Liver (tissue), 9 donors: Measurements from ENCODE around the gene UBE2D2. TPM values are rescaled to one million over a fixed set of nuclear protein-coding genes. Genes with fewer than 3 reads are reported as not detected.

Source experiments
- DNase-seq: peaks from one replicate; pipeline ENCODE4 v3.0.0-alpha.2; 2017; ENCODE audit warnings: low spot score
- H3K27ac ChIP-seq, 2 donors: one replicate each; pipeline ENCODE4 v1.7.0; 2013; ENCODE audit warnings: inconsistent platforms in 2 of 2, low read length in 2 of 2, control low read depth in 1 of 2, low read depth in 1 of 2, mild to moderate bottlenecking in 1 of 2
- H3K27me3 ChIP-seq, 4 donors: one replicate each; pipeline versions ENCODE4 v1.6.1 to v1.7.0; 2013; ENCODE audit warnings: low read length in 3 of 4, inconsistent platforms in 1 of 4, mild to moderate bottlenecking in 1 of 4, moderate library complexity in 1 of 4; ENCODE audit not compliant: control insufficient read depth in 4 of 4, insufficient read depth in 4 of 4
- H3K36me3 ChIP-seq, 4 donors: one replicate each; pipeline versions ENCODE4 v1.6.1 to v1.7.0; 2013; ENCODE audit warnings: low read length in 3 of 4, mild to moderate bottlenecking in 3 of 4, low read depth in 1 of 4, moderate library complexity in 1 of 4; ENCODE audit not compliant: control insufficient read depth in 4 of 4, insufficient read depth in 3 of 4
- H3K4me1 ChIP-seq, 4 donors: one replicate each; pipeline versions ENCODE4 v1.6.1 to v1.7.0; 2013; ENCODE audit warnings: low read length in 3 of 4, mild to moderate bottlenecking in 3 of 4, moderate library complexity in 1 of 4; ENCODE audit not compliant: control insufficient read depth in 4 of 4, insufficient read depth in 4 of 4
- H3K4me3 ChIP-seq, 3 donors: one replicate each; pipeline versions ENCODE4 v1.6.1 to v1.7.0; 2013; ENCODE audit warnings: low read length in 3 of 3, control low read depth in 1 of 3, low read depth in 1 of 3, mild to moderate bottlenecking in 1 of 3
- H3K9ac ChIP-seq, 2 donors: one replicate each; pipeline ENCODE4 v1.7.0; 2013; ENCODE audit warnings: low read length in 2 of 2, mild to moderate bottlenecking in 2 of 2, moderate library complexity in 2 of 2, control low read depth in 1 of 2, low read depth in 1 of 2
- H3K9me3 ChIP-seq, 4 donors: one replicate each; pipeline versions ENCODE4 v1.6.1 to v1.7.0; 2013; ENCODE audit warnings: low read length in 3 of 4; ENCODE audit not compliant: control insufficient read depth in 4 of 4
- EGR1 ChIP-seq, 2 donors: IDR thresholded peaks; 2 replicates each; pipeline ENCODE4 v1.6.1; 2016 to 2018; ENCODE audit warnings: antibody characterized with exemption in 2 of 2, low read depth in 2 of 2
- FOXA1 ChIP-seq: IDR thresholded peaks from 2 replicates; pipeline ENCODE4 v1.6.1; 2016; ENCODE audit warnings: antibody characterized with exemption
- FOXA2 ChIP-seq: IDR thresholded peaks from 2 replicates; pipeline ENCODE4 v1.6.1; 2016; ENCODE audit warnings: antibody characterized with exemption
- GABPA ChIP-seq, 2 donors: IDR thresholded peaks in 1 of 2; conservative IDR thresholded peaks in 1 of 2; 2 replicates each; pipeline ENCODE4 v1.6.1; 2016; ENCODE audit warnings: antibody characterized with exemption in 2 of 2, mild to moderate bottlenecking in 1 of 2, moderate library complexity in 1 of 2
- HNF4A ChIP-seq, 2 donors: conservative IDR thresholded peaks; 2 replicates each; pipeline ENCODE4 v1.6.1; 2016; ENCODE audit warnings: antibody characterized with exemption in 2 of 2, mild to moderate bottlenecking in 2 of 2
- HNF4G ChIP-seq: IDR thresholded peaks from 2 replicates; pipeline ENCODE4 v1.6.1; 2016; ENCODE audit warnings: antibody characterized with exemption
- JUND ChIP-seq, 2 donors: IDR thresholded peaks; 2 replicates each; pipeline ENCODE4 v1.6.1; 2016; ENCODE audit warnings: antibody characterized with exemption in 2 of 2
- RAD21 ChIP-seq, 2 donors: IDR thresholded peaks; 2 replicates each; pipeline ENCODE4 v1.6.1; 2016; ENCODE audit warnings: antibody characterized with exemption in 2 of 2, mild to moderate bottlenecking in 2 of 2
- SP1 ChIP-seq: IDR thresholded peaks from 2 replicates; pipeline ENCODE4 v1.6.1; 2018; ENCODE audit warnings: antibody characterized with exemption, mild to moderate bottlenecking
- TAF1 ChIP-seq: conservative IDR thresholded peaks from 2 replicates; pipeline ENCODE4 v1.6.1; 2016; ENCODE audit warnings: antibody characterized with exemption, mild to moderate bottlenecking
- YY1 ChIP-seq: IDR thresholded peaks from 2 replicates; pipeline ENCODE4 v1.6.1; 2016; ENCODE audit warnings: antibody characterized with exemption, mild to moderate bottlenecking
- WGBS: extraction: QIAGEN DNeasy Blood & Tissue Kit; methylation state at CpG from one replicate; pipeline ENCODE4 v1.1.7; 2013; 5-methylcytosine and 5-hydroxymethylcytosine counted together
- polyA plus RNA-seq, 2 donors: library from polyadenylated mRNA; stranded (reverse) in 1 of 2; unstranded in 1 of 2; fragments of 200-250 nt in 1 of 2; fragments of >200 nt in 1 of 2; fragmentation: Nextera tagmentation in 1 of 2; extraction: Ambion mirVana in 1 of 2; gene quantifications; one replicate each; pipeline versions ENCODE4 v1.2.1 to v1.2.3, GENCODE V29; 2013 to 2015
- total RNA-seq, 2 donors: library from RNA; depleted of rRNA; stranded (reverse); fragments of >200 nt; gene quantifications; one replicate each; pipeline ENCODE4 v1.2.3, GENCODE V29; 2014
- TF ChIP-seq, protein P1 (sequence below): IDR thresholded peaks from 2 replicates; pipeline ENCODE4 v1.6.1; 2016; ENCODE audit warnings: antibody characterized with exemption
- TF ChIP-seq, protein P2 (sequence below): IDR thresholded peaks from 2 replicates; pipeline ENCODE4 v1.6.1; 2016; ENCODE audit warnings: antibody characterized with exemption
- TF ChIP-seq, protein P3 (sequence below): IDR thresholded peaks from 2 replicates; pipeline ENCODE4 v1.6.1; 2016; ENCODE audit warnings: antibody characterized with exemption, mild to moderate bottlenecking
- TF ChIP-seq, protein P4 (sequence below): IDR thresholded peaks from 2 replicates; pipeline ENCODE4 v1.6.1; 2016; ENCODE audit warnings: antibody characterized with exemption
- donor health status: healthy.
- donor health status: healthy.
- donor health status: healthy.
- donor health status: healthy.
- donor health status: healthy.

The UBE2D2 gene
- total and polyA plus RNA-seq, 4 donors = 17.0 to 53.6 (median 41.4) TPM

DNA sequence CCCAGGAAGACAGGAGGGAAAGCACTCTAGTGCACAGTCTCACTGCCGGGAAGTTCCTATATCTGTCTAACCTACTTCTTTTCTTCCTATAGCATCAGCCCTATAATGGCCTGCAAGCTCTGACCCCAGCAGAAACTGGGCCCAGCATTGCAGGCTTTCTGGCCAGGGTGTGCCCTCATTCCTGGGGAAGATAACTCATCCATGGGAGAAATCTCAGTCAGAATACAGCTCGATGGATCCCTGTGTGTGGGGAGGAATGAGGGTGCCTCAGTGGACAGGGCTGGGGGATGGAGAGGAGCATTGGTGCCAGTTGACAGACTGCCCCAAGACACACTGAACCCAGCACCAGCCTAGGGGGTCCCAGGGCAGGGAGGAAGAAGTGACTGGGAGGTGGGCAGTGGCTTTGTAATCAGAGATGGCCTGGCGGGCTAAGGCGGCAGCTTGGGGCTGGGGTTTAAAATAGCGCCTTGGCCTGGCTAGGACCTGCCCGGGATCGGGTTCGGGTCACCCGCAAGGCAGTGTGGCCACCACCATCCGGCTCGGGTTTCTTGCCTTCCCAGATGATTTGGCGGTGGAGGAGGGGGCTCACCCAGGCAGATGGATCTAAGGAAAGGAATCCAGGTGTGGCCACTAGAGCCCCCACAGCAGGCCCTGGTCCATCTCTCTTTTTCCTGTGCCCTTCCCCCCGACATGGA, 79.4 kb downstream of the UBE2D2 start:
- Histone ChIP-seq H3K9me3 (no peaks in the 10 kb centered on the region), H3K9ac (no peak overlapping the region), H3K27ac (peak overlapping the region in 1 of 2 donors; percentile 99), H3K4me1 (peaks cover 43 to 84% (median 75%) of the 10 kb centered on the region in 4 donors), H3K27me3 (no peaks in the 10 kb centered on the region), H3K4me3 (no peak overlapping the region), H3K36me3 (no peaks in the 10 kb centered on the region)
- 95% methylated on average over 13 of the region's 13 CpGs for WGBS
- no peak for TF ChIP-seq RAD21 (IDR thresholded peaks at IDR 0.05)
- TF ChIP-seq JUND (IDR thresholded peaks at IDR 0.05) = no peak
- no peak for TF ChIP-seq HNF4G
- TF ChIP-seq YY1 = no peak
- TF ChIP-seq FOXA2 = no peak
- no peak for TF ChIP-seq HNF4A (conservative IDR thresholded peaks at IDR 0.05)
- TF ChIP-seq, protein P1, sequence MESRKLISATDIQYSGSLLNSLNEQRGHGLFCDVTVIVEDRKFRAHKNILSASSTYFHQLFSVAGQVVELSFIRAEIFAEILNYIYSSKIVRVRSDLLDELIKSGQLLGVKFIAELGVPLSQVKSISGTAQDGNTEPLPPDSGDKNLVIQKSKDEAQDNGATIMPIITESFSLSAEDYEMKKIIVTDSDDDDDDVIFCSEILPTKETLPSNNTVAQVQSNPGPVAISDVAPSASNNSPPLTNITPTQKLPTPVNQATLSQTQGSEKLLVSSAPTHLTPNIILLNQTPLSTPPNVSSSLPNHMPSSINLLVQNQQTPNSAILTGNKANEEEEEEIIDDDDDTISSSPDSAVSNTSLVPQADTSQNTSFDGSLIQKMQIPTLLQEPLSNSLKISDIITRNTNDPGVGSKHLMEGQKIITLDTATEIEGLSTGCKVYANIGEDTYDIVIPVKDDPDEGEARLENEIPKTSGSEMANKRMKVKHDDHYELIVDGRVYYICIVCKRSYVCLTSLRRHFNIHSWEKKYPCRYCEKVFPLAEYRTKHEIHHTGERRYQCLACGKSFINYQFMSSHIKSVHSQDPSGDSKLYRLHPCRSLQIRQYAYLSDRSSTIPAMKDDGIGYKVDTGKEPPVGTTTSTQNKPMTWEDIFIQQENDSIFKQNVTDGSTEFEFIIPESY = no peak
- TF ChIP-seq FOXA1 = no peak
- no peak for TF ChIP-seq SP1
- TF ChIP-seq, protein P2, sequence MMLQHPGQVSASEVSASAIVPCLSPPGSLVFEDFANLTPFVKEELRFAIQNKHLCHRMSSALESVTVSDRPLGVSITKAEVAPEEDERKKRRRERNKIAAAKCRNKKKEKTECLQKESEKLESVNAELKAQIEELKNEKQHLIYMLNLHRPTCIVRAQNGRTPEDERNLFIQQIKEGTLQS = no peak
- TF ChIP-seq, protein P3, sequence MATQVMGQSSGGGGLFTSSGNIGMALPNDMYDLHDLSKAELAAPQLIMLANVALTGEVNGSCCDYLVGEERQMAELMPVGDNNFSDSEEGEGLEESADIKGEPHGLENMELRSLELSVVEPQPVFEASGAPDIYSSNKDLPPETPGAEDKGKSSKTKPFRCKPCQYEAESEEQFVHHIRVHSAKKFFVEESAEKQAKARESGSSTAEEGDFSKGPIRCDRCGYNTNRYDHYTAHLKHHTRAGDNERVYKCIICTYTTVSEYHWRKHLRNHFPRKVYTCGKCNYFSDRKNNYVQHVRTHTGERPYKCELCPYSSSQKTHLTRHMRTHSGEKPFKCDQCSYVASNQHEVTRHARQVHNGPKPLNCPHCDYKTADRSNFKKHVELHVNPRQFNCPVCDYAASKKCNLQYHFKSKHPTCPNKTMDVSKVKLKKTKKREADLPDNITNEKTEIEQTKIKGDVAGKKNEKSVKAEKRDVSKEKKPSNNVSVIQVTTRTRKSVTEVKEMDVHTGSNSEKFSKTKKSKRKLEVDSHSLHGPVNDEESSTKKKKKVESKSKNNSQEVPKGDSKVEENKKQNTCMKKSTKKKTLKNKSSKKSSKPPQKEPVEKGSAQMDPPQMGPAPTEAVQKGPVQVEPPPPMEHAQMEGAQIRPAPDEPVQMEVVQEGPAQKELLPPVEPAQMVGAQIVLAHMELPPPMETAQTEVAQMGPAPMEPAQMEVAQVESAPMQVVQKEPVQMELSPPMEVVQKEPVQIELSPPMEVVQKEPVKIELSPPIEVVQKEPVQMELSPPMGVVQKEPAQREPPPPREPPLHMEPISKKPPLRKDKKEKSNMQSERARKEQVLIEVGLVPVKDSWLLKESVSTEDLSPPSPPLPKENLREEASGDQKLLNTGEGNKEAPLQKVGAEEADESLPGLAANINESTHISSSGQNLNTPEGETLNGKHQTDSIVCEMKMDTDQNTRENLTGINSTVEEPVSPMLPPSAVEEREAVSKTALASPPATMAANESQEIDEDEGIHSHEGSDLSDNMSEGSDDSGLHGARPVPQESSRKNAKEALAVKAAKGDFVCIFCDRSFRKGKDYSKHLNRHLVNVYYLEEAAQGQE = no peak
- DNase-seq = no peak

DNA sequence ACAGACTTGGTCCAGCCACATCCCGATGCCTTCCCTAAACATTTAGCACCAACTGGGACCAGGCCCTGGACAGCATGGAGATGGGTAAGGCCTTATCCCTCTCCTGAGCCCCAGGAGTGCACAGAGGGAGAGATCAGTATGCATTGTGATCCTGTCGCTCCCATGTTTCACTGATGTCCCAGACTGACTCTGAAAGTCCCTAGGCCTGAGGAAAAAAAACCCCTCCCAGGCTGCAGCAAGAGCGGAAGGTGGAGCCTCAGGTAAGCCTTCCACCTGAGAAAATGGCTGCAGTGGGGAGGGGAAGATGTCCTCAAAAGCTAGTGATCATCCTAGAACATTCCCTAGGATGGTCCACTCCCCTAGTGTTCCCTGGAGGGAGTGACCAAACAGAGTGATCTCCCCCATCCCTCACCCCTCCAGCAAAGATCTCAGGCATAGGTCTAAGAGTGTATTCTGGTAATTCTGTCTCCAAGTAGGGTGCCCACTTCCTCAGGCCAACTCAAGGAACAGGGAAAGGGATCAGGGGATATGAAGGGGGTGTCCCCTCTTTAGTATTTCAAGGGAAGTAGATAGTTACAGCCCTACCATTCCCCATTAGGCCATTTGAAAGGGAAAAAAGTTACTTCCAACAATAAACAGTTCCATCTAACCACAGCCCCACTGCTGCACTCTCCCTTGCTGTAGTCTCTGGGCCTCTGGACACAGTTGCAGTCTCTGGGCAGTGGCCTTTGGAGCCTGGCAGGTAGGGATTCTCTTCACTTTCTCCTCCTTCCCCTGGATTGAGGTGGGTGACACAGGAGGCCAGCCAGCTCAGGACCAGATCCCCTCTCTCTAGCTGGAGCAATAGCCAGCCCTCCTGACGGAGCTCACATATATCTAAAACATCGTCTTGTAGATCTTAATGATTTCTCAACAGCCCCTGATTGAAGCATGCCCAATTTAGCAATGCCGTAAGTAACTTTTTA, 80.3 kb downstream of the UBE2D2 start:
- Histone ChIP-seq H3K4me3 (no peak overlapping the region), H3K9me3 (no peaks in the 10 kb centered on the region), H3K27me3 (no peaks in the 10 kb centered on the region), H3K4me1 (peaks cover 35 to 81% (median 72%) of the 10 kb centered on the region in 4 donors), H3K36me3 (no peaks in the 10 kb centered on the region), H3K27ac (peak overlapping the region; percentile 15 to 81), H3K9ac (no peak overlapping the region)
- DNase-seq = no peak
- 93% methylated on average over 6 of the region's 6 CpGs for WGBS
- TF ChIP-seq, protein P2 = no peak
- TF ChIP-seq TAF1 = no peak
- TF ChIP-seq EGR1 (IDR thresholded peaks at IDR 0.05; ENCODE audit: low read depth in 2 of 2) = no peak
- no peak for TF ChIP-seq JUND (IDR thresholded peaks at IDR 0.05)
- TF ChIP-seq FOXA1 = no peak
- TF ChIP-seq YY1 = no peak
- TF ChIP-seq HNF4A (conservative IDR thresholded peaks at IDR 0.05) = no peak
- TF ChIP-seq, protein P4, sequence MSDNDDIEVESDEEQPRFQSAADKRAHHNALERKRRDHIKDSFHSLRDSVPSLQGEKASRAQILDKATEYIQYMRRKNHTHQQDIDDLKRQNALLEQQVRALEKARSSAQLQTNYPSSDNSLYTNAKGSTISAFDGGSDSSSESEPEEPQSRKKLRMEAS = no peak
- TF ChIP-seq, protein P3 = no peak
- TF ChIP-seq, protein P1 = no peak
- TF ChIP-seq HNF4G = no peak
- no peak for TF ChIP-seq GABPA (IDR thresholded peaks at IDR 0.05 in 1 of 2, conservative IDR thresholded peaks at IDR 0.05 in 1 of 2)
- TF ChIP-seq FOXA2 = no peak
